Activated CD8-positive, alpha-beta T cell treated with anti-CD3 and anti-CD28 coated beads for 36 hours (primary cell): ENCODE measurements around the gene HAS3. TPM values are rescaled to one million over a fixed set of nuclear protein-coding genes. Genes with fewer than 3 reads are reported as not detected.

Experiments used
- ATAC-seq: fragments of 200-7000 bp; cut with Tn5 transposase; one replicate; pipeline ENCODE4 v1.10.0; 2021; ENCODE audit warnings: mild to moderate bottlenecking, moderate library complexity
- CTCF ChIA-PET: fragments of 350-600 bp; sonication (Branson Sonifier 250); formaldehyde crosslinking; loops from one replicate; lab custom pipeline; 2021; ENCODE audit warnings: antibody characterized with exemption; lab: Charles Lee
- POLR2A ChIA-PET: fragments of 350-600 bp; sonication (Branson Sonifier 250); formaldehyde crosslinking; loops from one replicate; lab custom pipeline; 2021; ENCODE audit warnings: antibody characterized with exemption; lab: Charles Lee
- DNase-seq: peaks from one replicate; pipeline ENCODE4 v3.0.0-alpha.2; 2020
- H3K27ac Mint-ChIP-seq: one replicate; pipeline ENCODE4 v1.8.0; 2021; ENCODE audit warnings: mild to moderate bottlenecking, mixed read lengths
- H3K27me3 Mint-ChIP-seq: one replicate; pipeline ENCODE4 v1.8.0; 2021; ENCODE audit warnings: mixed read lengths
- H3K36me3 Mint-ChIP-seq: one replicate; pipeline ENCODE4 v1.8.0; 2021; ENCODE audit warnings: low read depth, mixed read lengths
- H3K4me1 Mint-ChIP-seq: one replicate; pipeline ENCODE4 v1.8.0; 2021; ENCODE audit warnings: low read depth, mixed read lengths
- H3K4me3 Mint-ChIP-seq: one replicate; pipeline ENCODE4 v1.8.0; 2021; ENCODE audit warnings: mild to moderate bottlenecking, moderate library complexity, mixed read lengths
- H3K9me3 Mint-ChIP-seq: one replicate; pipeline ENCODE4 v1.8.0; 2021; ENCODE audit warnings: mixed read lengths
- CTCF ChIP-seq: fragments of 200-600 bp; IDR thresholded peaks from one replicate; pipeline ENCODE4 v1.8.0; 2022; ENCODE audit warnings: antibody characterized with exemption, mild to moderate bottlenecking
- intact Hi-C: fragments of 100-400 bp; cut with micrococcal nuclease; formaldehyde crosslinking; loops from one replicate; pipeline ENCODE4 v1.10.0; 2022
- total RNA-seq, 2 experiments: library from RNA; stranded (reverse); gene quantifications; one replicate each; pipeline ENCODE4 v1.2.3, GENCODE V29; 2021

HAS3 gene
- total RNA-seq, 2 experiments from 2014 or later = 0.11 to 0.43 TPM

GRCh38 chr16:69089091-69089910, 16.2 kb upstream of the HAS3 start:
- Mint-ChIP-seq H3K27me3 (no peaks in the 10 kb centered on the region), H3K9me3 (no peaks in the 10 kb centered on the region), H3K36me3 (peaks cover 10% of the 10 kb centered on the region), H3K4me1 (peaks cover 11% of the 10 kb centered on the region), H3K4me3 (no peak overlapping the region), H3K27ac (no peak overlapping the region)
- intact Hi-C loops = no loop called here
- POLR2A ChIA-PET = interaction anchor here (0.9 to 1.6 kb wide), 3 partner anchors 9 to 24 kb away, joined by 3 to 4 read pairs (median 3); no protein-coding TSS in a partner anchor
- no peak for TF ChIP-seq CTCF
- ATAC-seq = peak; percentile 82
- DNase-seq = peak; percentile 41
- CTCF ChIA-PET = interaction anchor here (0.7 to 1.1 kb wide), 5 partner anchors 8 to 242 kb away, joined by 3 to 4 read pairs (median 3); partner anchors contain the start of gene HAS3

- no peak for TF ChIP-seq CTCF
- ATAC-seq (no peak), DNase-seq (no peak)
- no peak overlapping the region for H3K4me3 Mint-ChIP-seq
- intact Hi-C loops = no loop called here
- no peaks in the 10 kb centered on the region for H3K9me3 Mint-ChIP-seq
- CTCF ChIA-PET = interaction anchor here (0.7 to 2.2 kb wide), 2 partner anchors 18 to 30 kb away, joined by 3 to 11 read pairs; no protein-coding TSS in a partner anchor
- POLR2A ChIA-PET = no interaction called here
- no peaks in the 10 kb centered on the region for H3K27me3 Mint-ChIP-seq
- no peak overlapping the region for H3K27ac Mint-ChIP-seq
- H3K36me3 Mint-ChIP-seq = no peaks in the 10 kb centered on the region
- H3K4me1 Mint-ChIP-seq = peaks cover 6% of the 10 kb centered on the region
Observed at GRCh38 chr16:69093974-69094373, 11.5 kb upstream of the HAS3 start.

GRCh38 chr16:69094501-69094900, 11.0 kb upstream of the HAS3 start:
- no peak for ATAC-seq
- no peaks in the 10 kb centered on the region for H3K9me3 Mint-ChIP-seq
- no peak for DNase-seq
- no peaks in the 10 kb centered on the region for H3K36me3 Mint-ChIP-seq
- ChIA-PET CTCF (interaction anchor here (0.7 kb wide), 1 partner anchor 30 kb away, joined by 3 read pairs; no protein-coding TSS in a partner anchor), POLR2A (no interaction called here)
- no peak overlapping the region for H3K27ac Mint-ChIP-seq
- H3K4me3 Mint-ChIP-seq = no peak overlapping the region
- H3K27me3 Mint-ChIP-seq = no peaks in the 10 kb centered on the region
- intact Hi-C loops = no loop called here
- peaks cover under 1% of the 10 kb centered on the region for H3K4me1 Mint-ChIP-seq
- TF ChIP-seq CTCF = no peak

- Mint-ChIP-seq H3K36me3 (no peaks in the 10 kb centered on the region), H3K4me1 (no peaks in the 10 kb centered on the region), H3K9me3 (no peaks in the 10 kb centered on the region), H3K27ac (no peak overlapping the region), H3K4me3 (no peak overlapping the region), H3K27me3 (no peaks in the 10 kb centered on the region)
- no peak for TF ChIP-seq CTCF
- ATAC-seq (no peak), DNase-seq (no peak)
- intact Hi-C loops = no loop called here
- POLR2A ChIA-PET = no interaction called here
- CTCF ChIA-PET = no interaction called here
Observed at GRCh38 chr16:69095193-69095592, 10.3 kb upstream of the HAS3 start.

GRCh38 chr16:69100071-69100691, 5.3 kb upstream of the HAS3 start:
- no peak overlapping the region for H3K4me3 Mint-ChIP-seq
- no peak for DNase-seq
- no peaks in the 10 kb centered on the region for H3K36me3 Mint-ChIP-seq
- no peak for TF ChIP-seq CTCF
- POLR2A ChIA-PET = no interaction called here
- H3K27me3 Mint-ChIP-seq = peaks cover 12% of the 10 kb centered on the region
- no peak overlapping the region for H3K27ac Mint-ChIP-seq
- intact Hi-C loops = no loop called here
- H3K4me1 Mint-ChIP-seq = peaks cover under 1% of the 10 kb centered on the region
- ATAC-seq = no peak
- CTCF ChIA-PET = interaction anchor here (0.7 kb wide), 1 partner anchor 24 kb away, joined by 3 read pairs; no protein-coding TSS in a partner anchor
- H3K9me3 Mint-ChIP-seq = no peaks in the 10 kb centered on the region
